Calu3 (cell line): Measurements from ENCODE around the gene FARS2. TPM values are rescaled to one million over a fixed set of nuclear protein-coding genes. Genes with fewer than 3 reads are reported as not detected.

Source experiments
- BruUV-seq: library from RNA; stranded (reverse); fragments of 400-500 nt; replicated peaks from 2 replicates; lab custom pipeline; 2021; lab: Mats Ljungman, UMichigan
- CTCF ChIA-PET: fragments of 300-600 bp; sonication (Branson Sonifier 250); formaldehyde crosslinking; loops from one replicate; lab custom pipeline; 2022; ENCODE audit warnings: antibody characterized with exemption; lab: Charles Lee
- DNase-seq: peaks from one replicate; pipeline ENCODE4 v3.0.0; 2022
- H3K27ac Mint-ChIP-seq: one replicate; pipeline ENCODE4 v1.8.0; 2022; ENCODE audit warnings: mixed read lengths; ENCODE audit not compliant: unreplicated experiment
- H3K27me3 Mint-ChIP-seq: one replicate; pipeline ENCODE4 v1.8.0; 2022; ENCODE audit warnings: mixed read lengths; ENCODE audit not compliant: unreplicated experiment
- H3K36me3 Mint-ChIP-seq: one replicate; pipeline ENCODE4 v1.8.0; 2022; ENCODE audit warnings: mild to moderate bottlenecking, moderate library complexity, mixed read lengths; ENCODE audit not compliant: insufficient read depth, unreplicated experiment
- H3K4me1 Mint-ChIP-seq: one replicate; pipeline ENCODE4 v1.8.0; 2022; ENCODE audit warnings: mild to moderate bottlenecking, low read depth, mixed read lengths; ENCODE audit not compliant: unreplicated experiment
- H3K4me3 Mint-ChIP-seq: one replicate; pipeline ENCODE4 v1.8.0; 2022; ENCODE audit warnings: mild to moderate bottlenecking, low read depth, moderate library complexity, mixed read lengths; ENCODE audit not compliant: unreplicated experiment
- H3K9me3 Mint-ChIP-seq: one replicate; pipeline ENCODE4 v1.8.0; 2022; ENCODE audit warnings: low read depth, mixed read lengths; ENCODE audit not compliant: unreplicated experiment
- intact Hi-C: fragments of 100-400 bp; cut with micrococcal nuclease; formaldehyde crosslinking; loops from one replicate; pipeline ENCODE4 v1.10.0; 2022; ENCODE audit not compliant: unreplicated experiment
- total RNA-seq: library from RNA; stranded (reverse); gene quantifications from 2 replicates; pipeline ENCODE4 v1.2.3, GENCODE V29; 2022
- TF ChIP-seq, protein P1 (sequence below): fragments of 200-600 bp; IDR thresholded peaks from one replicate; pipeline ENCODE4 v1.8.0; 2022; ENCODE audit warnings: antibody characterized with exemption; ENCODE audit not compliant: unreplicated experiment

The FARS2 gene
- total RNA-seq, 1 experiment from 2014 or later, result 13.4 TPM

DNA sequence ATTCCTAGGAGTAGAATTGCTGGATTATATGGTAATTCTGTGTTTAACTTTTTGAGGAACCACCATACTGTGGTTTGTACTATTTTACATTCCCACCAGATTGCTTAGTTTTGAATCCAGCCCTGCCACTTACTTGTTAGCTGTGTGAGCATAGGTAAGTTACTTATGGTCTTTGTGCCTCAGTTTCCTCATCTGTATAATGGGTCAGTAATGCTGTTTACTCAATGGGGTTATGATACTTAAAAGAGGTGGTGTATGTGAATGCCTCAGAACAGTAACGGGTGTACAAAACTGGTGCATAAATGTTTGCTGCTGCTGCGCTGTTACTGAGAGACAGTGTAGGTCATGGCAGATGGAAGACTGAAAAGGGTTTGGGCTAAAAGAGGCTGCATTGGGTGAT lies 506.2 kb downstream of the FARS2 start:
- H3K27me3 Mint-ChIP-seq, result no peaks in the 10 kb centered on the region
- no peak for DNase-seq
- peaks cover 4% of the 10 kb centered on the region for H3K9me3 Mint-ChIP-seq
- H3K27ac Mint-ChIP-seq, result no peak overlapping the region
- no peak overlapping the region for H3K4me3 Mint-ChIP-seq
- TF ChIP-seq, protein P1, sequence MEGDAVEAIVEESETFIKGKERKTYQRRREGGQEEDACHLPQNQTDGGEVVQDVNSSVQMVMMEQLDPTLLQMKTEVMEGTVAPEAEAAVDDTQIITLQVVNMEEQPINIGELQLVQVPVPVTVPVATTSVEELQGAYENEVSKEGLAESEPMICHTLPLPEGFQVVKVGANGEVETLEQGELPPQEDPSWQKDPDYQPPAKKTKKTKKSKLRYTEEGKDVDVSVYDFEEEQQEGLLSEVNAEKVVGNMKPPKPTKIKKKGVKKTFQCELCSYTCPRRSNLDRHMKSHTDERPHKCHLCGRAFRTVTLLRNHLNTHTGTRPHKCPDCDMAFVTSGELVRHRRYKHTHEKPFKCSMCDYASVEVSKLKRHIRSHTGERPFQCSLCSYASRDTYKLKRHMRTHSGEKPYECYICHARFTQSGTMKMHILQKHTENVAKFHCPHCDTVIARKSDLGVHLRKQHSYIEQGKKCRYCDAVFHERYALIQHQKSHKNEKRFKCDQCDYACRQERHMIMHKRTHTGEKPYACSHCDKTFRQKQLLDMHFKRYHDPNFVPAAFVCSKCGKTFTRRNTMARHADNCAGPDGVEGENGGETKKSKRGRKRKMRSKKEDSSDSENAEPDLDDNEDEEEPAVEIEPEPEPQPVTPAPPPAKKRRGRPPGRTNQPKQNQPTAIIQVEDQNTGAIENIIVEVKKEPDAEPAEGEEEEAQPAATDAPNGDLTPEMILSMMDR, result no peak
- no TSS peak for BruUV-seq
- H3K36me3 Mint-ChIP-seq, result peaks cover 8% of the 10 kb centered on the region
- no peaks in the 10 kb centered on the region for H3K4me1 Mint-ChIP-seq
- CTCF ChIA-PET, result no interaction called here
- intact Hi-C loops, result no loop called here

DNA sequence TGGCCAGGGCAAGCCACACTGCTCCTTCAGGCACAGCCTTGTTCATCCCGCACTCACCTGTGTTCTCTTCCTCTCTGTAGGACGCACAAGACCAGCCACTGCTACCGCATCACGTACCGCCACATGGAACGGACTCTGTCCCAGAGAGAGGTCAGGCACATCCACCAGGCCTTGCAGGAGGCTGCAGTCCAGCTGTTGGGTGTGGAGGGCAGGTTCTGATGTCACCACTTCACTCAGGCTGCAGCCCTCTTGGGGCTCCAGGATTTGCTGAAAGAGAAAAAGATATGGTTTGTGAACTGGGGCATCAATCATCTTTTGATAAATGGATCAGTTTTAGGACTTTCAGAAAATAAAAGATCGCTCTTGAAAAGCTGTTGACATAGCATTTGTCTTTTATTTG lies 509.9 kb downstream of the FARS2 start:
- peaks cover 4% of the 10 kb centered on the region for H3K9me3 Mint-ChIP-seq
- H3K4me1 Mint-ChIP-seq, result no peaks in the 10 kb centered on the region
- CTCF ChIA-PET, result no interaction called here
- H3K4me3 Mint-ChIP-seq, result no peak overlapping the region
- no TSS peak for BruUV-seq
- DNase-seq, result no peak
- H3K27me3 Mint-ChIP-seq, result no peaks in the 10 kb centered on the region
- TF ChIP-seq, protein P1, result no peak
- H3K36me3 Mint-ChIP-seq, result peaks cover 7% of the 10 kb centered on the region
- intact Hi-C loops, result no loop called here
- no peak overlapping the region for H3K27ac Mint-ChIP-seq

DNA sequence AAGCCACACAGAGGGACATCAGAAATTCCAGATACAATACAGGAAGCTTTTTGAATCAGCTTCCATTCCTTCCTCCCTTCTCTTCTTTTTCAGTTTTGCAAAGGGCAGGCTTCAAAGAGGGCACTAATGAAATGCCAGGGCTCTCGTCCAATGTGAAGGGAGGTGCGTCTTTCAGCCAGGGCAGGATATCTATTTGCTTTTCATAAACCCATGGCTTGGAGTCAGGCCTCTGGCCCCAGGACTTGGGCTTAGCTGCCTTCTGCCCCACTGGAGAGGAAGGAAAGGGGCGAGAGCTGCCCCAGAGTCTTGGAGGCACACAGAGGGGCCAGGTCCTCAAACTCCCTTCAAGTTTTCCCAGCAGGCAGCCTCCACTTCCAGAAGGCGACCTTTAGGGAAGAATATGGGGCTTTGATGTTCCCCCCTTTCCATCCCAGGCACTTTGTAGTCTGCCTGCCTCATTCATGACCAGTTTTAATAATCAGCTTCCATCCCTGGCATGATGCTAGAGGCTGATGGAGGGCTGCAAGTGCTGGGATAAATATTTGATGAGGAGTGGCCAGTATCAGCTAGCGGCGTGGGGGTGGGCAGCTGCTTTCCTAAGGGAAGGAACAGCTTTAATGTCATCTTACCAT lies 510.6 kb downstream of the FARS2 start:
- H3K9me3 Mint-ChIP-seq, result peaks cover 4% of the 10 kb centered on the region
- no TSS peak for BruUV-seq
- intact Hi-C loops, result no loop called here
- H3K27me3 Mint-ChIP-seq, result no peaks in the 10 kb centered on the region
- DNase-seq, result no peak
- H3K4me1 Mint-ChIP-seq, result no peaks in the 10 kb centered on the region
- TF ChIP-seq, protein P1, result no peak
- H3K4me3 Mint-ChIP-seq, result no peak overlapping the region
- CTCF ChIA-PET, result no interaction called here
- H3K27ac Mint-ChIP-seq, result no peak overlapping the region
- H3K36me3 Mint-ChIP-seq, result peaks cover 4% of the 10 kb centered on the region

DNA sequence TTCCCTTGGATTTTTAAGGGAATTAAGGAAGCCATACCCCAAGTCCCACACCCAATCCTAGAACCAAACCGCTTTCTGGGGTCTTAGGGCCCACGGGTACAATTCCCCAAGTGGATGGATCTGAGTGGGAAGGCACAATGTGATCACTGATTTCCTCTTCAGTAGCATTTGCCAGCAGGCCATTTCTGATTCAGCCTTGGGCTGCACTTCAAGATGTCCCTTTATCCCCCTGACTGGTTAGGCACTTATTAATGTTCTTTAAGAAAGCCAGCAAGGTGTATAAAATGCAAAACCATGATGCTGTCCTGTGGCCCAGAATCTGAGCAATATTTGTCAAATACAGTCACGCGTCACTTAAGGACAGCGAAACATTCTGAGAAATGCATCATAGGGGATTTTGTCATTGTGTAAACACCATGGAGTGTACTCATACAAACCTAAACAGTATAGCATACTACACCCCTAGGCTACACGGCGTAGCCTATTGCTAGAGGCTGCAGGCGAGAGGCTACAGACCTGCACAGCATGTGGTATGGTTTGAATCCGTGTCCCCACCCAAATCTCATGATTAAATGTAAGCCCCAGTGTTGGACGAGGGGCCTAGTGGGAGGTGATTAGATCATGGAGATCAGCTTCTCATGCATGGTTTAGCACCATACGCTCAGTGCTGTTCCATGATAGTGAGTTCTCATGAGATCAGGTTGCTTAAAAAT lies 511.3 kb downstream of the FARS2 start:
- Mint-ChIP-seq H3K36me3 (peaks cover 4% of the 10 kb centered on the region), H3K27me3 (no peaks in the 10 kb centered on the region), H3K4me3 (no peak overlapping the region), H3K4me1 (no peaks in the 10 kb centered on the region), H3K9me3 (peaks cover 4% of the 10 kb centered on the region), H3K27ac (no peak overlapping the region)
- no TSS peak for BruUV-seq
- intact Hi-C loops, result no loop called here
- TF ChIP-seq, protein P1, result no peak
- no peak for DNase-seq
- CTCF ChIA-PET, result no interaction called here
